AG04449 (cell line): Measurements from ENCODE around the gene PPM1L.

Source experiments
- CTCF ChIA-PET: fragments of 350-600 bp; formaldehyde crosslinking; extraction: SDS; loops from one replicate; lab custom pipeline; 2021; ENCODE audit warnings: antibody characterized with exemption; lab: Yijun Ruan, JAX
- POLR2A ChIA-PET: fragments of 400-600, 350-600 bp; formaldehyde crosslinking; extraction: SDS; loops from one replicate; lab custom pipeline; 2020; ENCODE audit warnings: antibody characterized with exemption, inconsistent platforms; lab: Yijun Ruan, JAX
- DNase-seq: peaks from one replicate; pipeline ENCODE4 v3.0.0-alpha.2; 2010; ENCODE audit warnings: low read depth, low spot score
- H3K4me3 ChIP-seq: 2 replicates; pipeline ENCODE4 v1.5.1; 2011; ENCODE audit warnings: low read depth, mild to moderate bottlenecking, control low read depth, low read length
- CTCF ChIP-seq: IDR thresholded peaks from one replicate; pipeline ENCODE4 v1.5.1; 2011; ENCODE audit warnings: mild to moderate bottlenecking, moderate library complexity, low read length, control low read depth, inconsistent platforms; ENCODE audit not compliant: insufficient read depth; ENCODE audit errors: missing control alignments

PPM1L gene

GRCh38 chr3:161093895-161094294, 337.9 kb downstream of the PPM1L start:
- CTCF ChIA-PET = no interaction called here
- H3K4me3 ChIP-seq = no peak overlapping the region
- TF ChIP-seq CTCF = no peak
- POLR2A ChIA-PET = no interaction called here
- no peak for DNase-seq

GRCh38 chr3:161096771-161097367, 340.8 kb downstream of the PPM1L start:
- no peak overlapping the region for H3K4me3 ChIP-seq
- ChIA-PET CTCF (interaction anchor here (0.8 kb wide), 1 partner anchor 10 kb away, joined by 3 read pairs; no protein-coding TSS in a partner anchor), POLR2A (no interaction called here)
- peak; percentile 0 for TF ChIP-seq CTCF
- no peak for DNase-seq

GRCh38 chr3:161100994-161101393, 345.0 kb downstream of the PPM1L start:
- H3K4me3 ChIP-seq = no peak overlapping the region
- ChIA-PET CTCF (interaction anchor here (1.0 kb wide), 1 partner anchor 120 kb away, joined by 4 read pairs; the partner anchor contains the start of gene NMD3), POLR2A (no interaction called here)
- no peak for DNase-seq
- no peak for TF ChIP-seq CTCF

- TF ChIP-seq CTCF = no peak
- no peak for DNase-seq
- no peak overlapping the region for H3K4me3 ChIP-seq
- ChIA-PET POLR2A (no interaction called here), CTCF (interaction anchor here (1.0 kb wide), 1 partner anchor 120 kb away, joined by 4 read pairs; the partner anchor contains the start of gene NMD3)
Measured at GRCh38 chr3:161101609-161102008, 345.6 kb downstream of the PPM1L start.

GRCh38 chr3:161103776-161104385, 347.9 kb downstream of the PPM1L start:
- no peak for TF ChIP-seq CTCF
- POLR2A ChIA-PET = no interaction called here
- H3K4me3 ChIP-seq = peak overlapping the region; percentile 79
- CTCF ChIA-PET = no interaction called here
- DNase-seq = no peak
